WTC11 (cell line): ENCODE data around the gene KRT83. TPM values are rescaled to one million over a fixed set of nuclear protein-coding genes. Genes with fewer than 3 reads are reported as not detected.
A peak's percentile ranks its signal among the peaks of the same experiment; 100 is the strongest.

ENCODE experiments used
- ATAC-seq: fragments of 200-7000 bp; cut with Tn5 transposase; 2 replicates; pipeline ENCODE4 v1.10.0; 2021; ENCODE audit warnings: mild to moderate bottlenecking, moderate library complexity
- CTCF ChIA-PET: fragments of 300-600 bp; sonication (Branson Sonifier 250); formaldehyde crosslinking; loops from one replicate; lab custom pipeline; 2021; ENCODE audit warnings: antibody characterized with exemption; lab: Charles Lee
- POLR2A ChIA-PET: fragments of 350-600 bp; sonication (Branson Sonifier 250); formaldehyde crosslinking; loops from one replicate; lab custom pipeline; 2021; ENCODE audit warnings: antibody characterized with exemption; lab: Charles Lee
- DNase-seq: peaks from one replicate; pipeline ENCODE4 v3.0.0; 2021; ENCODE audit warnings: low spot score
- H3K27ac Mint-ChIP-seq: 2 replicates; pipeline ENCODE4 v1.8.0; 2021; ENCODE audit warnings: mixed read lengths
- H3K27me3 Mint-ChIP-seq: 2 replicates; pipeline ENCODE4 v1.8.0; 2021; ENCODE audit warnings: low read depth, mild to moderate bottlenecking, moderate library complexity, mixed read lengths
- H3K36me3 Mint-ChIP-seq: 2 replicates; pipeline ENCODE4 v1.8.0; 2021; ENCODE audit warnings: mixed read lengths
- H3K4me1 Mint-ChIP-seq: 2 replicates; pipeline ENCODE4 v1.8.0; 2022; ENCODE audit warnings: mixed read lengths
- H3K4me3 Mint-ChIP-seq: 2 replicates; pipeline ENCODE4 v1.8.0; 2021; ENCODE audit warnings: mild to moderate bottlenecking, moderate library complexity, mixed read lengths
- H3K9me3 Mint-ChIP-seq: 2 replicates; pipeline ENCODE4 v1.8.0; 2021; ENCODE audit warnings: mixed read lengths
- ATF6 ChIP-seq: sonication (generic); formaldehyde crosslinking; IDR thresholded peaks from 2 replicates; pipeline ENCODE4 v1.8.1; 2023; ENCODE audit warnings: mild to moderate bottlenecking, missing genetic modification reagents
- CBFB ChIP-seq: sonication (generic); formaldehyde crosslinking; IDR thresholded peaks from 2 replicates; pipeline ENCODE4 v1.8.1; 2022; ENCODE audit warnings: mild to moderate bottlenecking, low read depth, missing genetic modification reagents
- CREM ChIP-seq: sonication (generic); formaldehyde crosslinking; IDR thresholded peaks from 2 replicates; pipeline ENCODE4 v1.8.1; 2022; ENCODE audit warnings: mild to moderate bottlenecking, missing genetic modification reagents, moderate library complexity
- ETV6 ChIP-seq: sonication (generic); formaldehyde crosslinking; IDR thresholded peaks from 2 replicates; pipeline ENCODE4 v1.8.1; 2022; ENCODE audit warnings: mild to moderate bottlenecking, missing genetic modification reagents
- GABPB1 ChIP-seq: sonication (generic); formaldehyde crosslinking; IDR thresholded peaks from 2 replicates; pipeline ENCODE4 v1.8.1; 2023; ENCODE audit warnings: mild to moderate bottlenecking, missing genetic modification reagents
- GRHL2 ChIP-seq: fragments of 250-450 bp; sonication (Bioruptor Pico); IDR thresholded peaks from 2 replicates; pipeline ENCODE4 v1.8.0; 2022; ENCODE audit warnings: mild to moderate bottlenecking, moderate library complexity; ENCODE audit not compliant: insufficient replicate concordance, severe bottlenecking
- HMGXB4 ChIP-seq: sonication (generic); formaldehyde crosslinking; IDR thresholded peaks from 2 replicates; pipeline ENCODE4 v1.8.1; 2023; ENCODE audit warnings: mild to moderate bottlenecking, moderate library complexity, missing genetic modification reagents
- NR1H2 ChIP-seq: sonication (generic); formaldehyde crosslinking; IDR thresholded peaks from 2 replicates; pipeline ENCODE4 v1.9.0; 2021; ENCODE audit warnings: mild to moderate bottlenecking, moderate library complexity, missing genetic modification reagents
- NR2C2 ChIP-seq: sonication (generic); formaldehyde crosslinking; IDR thresholded peaks from 2 replicates; pipeline ENCODE4 v1.8.0; 2022; ENCODE audit warnings: mild to moderate bottlenecking, missing genetic modification reagents
- NR3C1 ChIP-seq: sonication (generic); formaldehyde crosslinking; conservative IDR thresholded peaks from 2 replicates; pipeline ENCODE4 v1.8.1; 2023; ENCODE audit warnings: low read depth, mild to moderate bottlenecking, missing genetic modification reagents
- SOX15 ChIP-seq: fragments of 250-450 bp; sonication (Bioruptor Pico); IDR thresholded peaks from 2 replicates; pipeline ENCODE4 v1.9.0; 2021; ENCODE audit warnings: mild to moderate bottlenecking
- SP1 ChIP-seq: sonication (generic); formaldehyde crosslinking; conservative IDR thresholded peaks from 2 replicates; pipeline ENCODE4 v1.8.1; 2022; ENCODE audit warnings: missing genetic modification reagents
- TP53 ChIP-seq: sonication (generic); formaldehyde crosslinking; IDR thresholded peaks from 2 replicates; pipeline ENCODE4 v1.8.1; 2023; ENCODE audit warnings: mild to moderate bottlenecking, missing genetic modification reagents
- ZBTB21 ChIP-seq: sonication (generic); formaldehyde crosslinking; IDR thresholded peaks from 2 replicates; pipeline ENCODE4 v1.8.1; 2023; ENCODE audit warnings: mild to moderate bottlenecking, missing genetic modification reagents, borderline replicate concordance
- ZBTB43 ChIP-seq: sonication (generic); formaldehyde crosslinking; IDR thresholded peaks from 2 replicates; pipeline ENCODE4 v1.8.1; 2023; ENCODE audit warnings: mild to moderate bottlenecking, missing genetic modification reagents
- ZMAT4 ChIP-seq: fragments of 250-450 bp; sonication (Bioruptor Pico); IDR thresholded peaks from 2 replicates; pipeline ENCODE4 v1.9.0; 2021; ENCODE audit warnings: mild to moderate bottlenecking
- ZNF121 ChIP-seq: sonication (generic); formaldehyde crosslinking; IDR thresholded peaks from 2 replicates; pipeline ENCODE4 v1.8.0; 2023; ENCODE audit warnings: missing genetic modification reagents
- ZNF423 ChIP-seq: fragments of 250-450 bp; sonication (Bioruptor Pico); IDR thresholded peaks from 2 replicates; pipeline ENCODE4 v2.1.2; 2022; ENCODE audit warnings: mild to moderate bottlenecking, moderate library complexity
- ZNF425 ChIP-seq: fragments of 250-450 bp; sonication (Bioruptor Pico); conservative IDR thresholded peaks from 2 replicates; pipeline ENCODE4 v1.9.0; 2021; ENCODE audit warnings: mild to moderate bottlenecking
- ZNF671 ChIP-seq: fragments of 250-450 bp; sonication (Bioruptor Pico); IDR thresholded peaks from 2 replicates; pipeline ENCODE4 v1.8.0; 2021; ENCODE audit warnings: mild to moderate bottlenecking
- total RNA-seq: library from RNA; stranded (reverse); gene quantifications from 3 replicates; pipeline ENCODE4 v1.2.3, GENCODE V29; 2021

KRT83 gene
- total RNA-seq, 1 experiment from 2014 or later, result not detected

- Mint-ChIP-seq H3K27me3 (no peaks in the 10 kb centered on the region; the same call in 1 of the 2 replicates), H3K4me3 (no peak overlapping the region), H3K9me3 (no peaks in the 10 kb centered on the region), H3K36me3 (no peaks in the 10 kb centered on the region), H3K4me1 (peaks cover 11% of the 10 kb centered on the region)
- POLR2A ChIA-PET, result interaction anchor here (0.7 kb wide), 1 partner anchor 583 kb away, joined by 4 read pairs; no protein-coding TSS in a partner anchor
- no peak for ATAC-seq
- CTCF ChIA-PET, result interaction anchor here (1.2 to 1.7 kb wide), 4 partner anchors 14 to 63 kb away, joined by 3 to 7 read pairs (median 6); no protein-coding TSS in a partner anchor
- TF ChIP-seq ETV6 (CRISPR knock-in tag) (no peak), ZNF425 (no peak), ATF6 (CRISPR knock-in tag) (no peak), CBFB (CRISPR knock-in tag) (no peak), NR2C2 (no peak)
- TF ChIP-seq, all 79 proteins: peak for 0
- no peak for DNase-seq
- no peak overlapping the region for H3K27ac Mint-ChIP-seq
Measured at GRCh38 chr12:52284562-52285171, 36.5 kb downstream of the KRT83 start.

- no peaks in the 10 kb centered on the region for H3K9me3 Mint-ChIP-seq
- CTCF ChIA-PET, result interaction anchor here (0.6 to 6.2 kb wide), 6 partner anchors 13 to 385 kb away, joined by 3 to 122 read pairs (median 18); no protein-coding TSS in a partner anchor
- peaks cover 5% of the 10 kb centered on the region for H3K4me1 Mint-ChIP-seq
- DNase-seq (no peak), ATAC-seq (no peak)
- peaks cover 20% of the 10 kb centered on the region for H3K27me3 Mint-ChIP-seq
- POLR2A ChIA-PET, result no interaction called here
- H3K27ac Mint-ChIP-seq, result no peak overlapping the region
- H3K36me3 Mint-ChIP-seq, result no peaks in the 10 kb centered on the region
- no peak for TF ChIP-seq ZNF121 (CRISPR knock-in tag)
- no peak for TF ChIP-seq ZMAT4 (CRISPR knock-in tag)
- no peak for TF ChIP-seq SOX15 (CRISPR knock-in tag)
- TF ChIP-seq ZNF671, result no peak
- no peak for TF ChIP-seq ZBTB43
- no peak for TF ChIP-seq SP1 (CRISPR knock-in tag)
- TF ChIP-seq GRHL2, result no peak
- TF ChIP-seq TP53, result no peak
- TF ChIP-seq ZNF423, result no peak
- no peak overlapping the region for H3K4me3 Mint-ChIP-seq
Measured at GRCh38 chr12:52280796-52281560, 40.2 kb downstream of the KRT83 start.

GRCh38 chr12:52280319-52280795 is 40.8 kb downstream of the KRT83 start:
- peaks cover 5% of the 10 kb centered on the region for H3K4me1 Mint-ChIP-seq
- peak; percentile 95 for TF ChIP-seq GABPB1 (CRISPR knock-in tag)
- no peak for TF ChIP-seq NR1H2 (CRISPR knock-in tag)
- TF ChIP-seq CREM, result no peak
- TF ChIP-seq NR3C1, result no peak
- TF ChIP-seq HMGXB4 (CRISPR knock-in tag), result no peak
- TF ChIP-seq ZBTB21 (CRISPR knock-in tag), result no peak
- no peak overlapping the region for H3K27ac Mint-ChIP-seq
- DNase-seq (no peak), ATAC-seq (no peak)
- no peaks in the 10 kb centered on the region for H3K36me3 Mint-ChIP-seq
- H3K4me3 Mint-ChIP-seq, result no peak overlapping the region
- ChIA-PET POLR2A (no interaction called here), CTCF (interaction anchor here (0.6 to 6.2 kb wide), 6 partner anchors 13 to 385 kb away, joined by 3 to 122 read pairs (median 39); no protein-coding TSS in a partner anchor)
- H3K9me3 Mint-ChIP-seq, result no peaks in the 10 kb centered on the region
- peaks cover 20% of the 10 kb centered on the region for H3K27me3 Mint-ChIP-seq
